GM12878 (cell line): ENCODE measurements around the gene CGREF1. TPM values are rescaled to one million over a fixed set of nuclear protein-coding genes. Genes with fewer than 3 reads are reported as not detected.

ENCODE experiments used
- CTCF ChIP-seq, 3 experiments: IDR thresholded peaks in 2 of 3; conservative IDR thresholded peaks in 1 of 3; 2 replicates each; pipeline ENCODE4 v1.5.1; 2011; ENCODE audit warnings: low read depth in 3 of 3, low read length in 3 of 3, mild to moderate bottlenecking in 3 of 3, control low read depth in 2 of 3, moderate library complexity in 2 of 3, inconsistent platforms in 1 of 3, mixed read lengths in 1 of 3; ENCODE audit not compliant: control insufficient read depth in 2 of 3, insufficient read depth in 1 of 3; ENCODE audit errors: extremely low read depth in 1 of 3
- HCFC1 ChIP-seq: fragments of 150-350 bp; IDR thresholded peaks from 2 replicates; pipeline ENCODE4 v1.6.1; 2014; ENCODE audit warnings: low read length
- HDAC6 ChIP-seq: fragments of 200-600 bp; sonication (generic); IDR thresholded peaks from one replicate; pipeline ENCODE4 v1.8.0; 2017; ENCODE audit warnings: antibody characterized with exemption; ENCODE audit not compliant: unreplicated experiment
- IKZF2 ChIP-seq, 2 experiments: fragments of 450-650 bp; IDR thresholded peaks; 2 replicates each; pipeline ENCODE4 v1.6.1; 2017; ENCODE audit warnings: mild to moderate bottlenecking in 2 of 2, moderate library complexity in 2 of 2
- IRF4 ChIP-seq: IDR thresholded peaks from 2 replicates; pipeline ENCODE4 v1.6.1; 2011; ENCODE audit warnings: low read depth, low read length
- MTA2 ChIP-seq: fragments of 450-650 bp; IDR thresholded peaks from 2 replicates; pipeline ENCODE4 v1.6.1; 2016; ENCODE audit warnings: low read depth, mild to moderate bottlenecking, moderate library complexity
- NFIC ChIP-seq: IDR thresholded peaks from 2 replicates; pipeline ENCODE4 v1.6.1; 2012; ENCODE audit warnings: low read depth, mild to moderate bottlenecking, inconsistent platforms, low read length, moderate library complexity
- NFXL1 ChIP-seq: fragments of 450-650 bp; IDR thresholded peaks from 2 replicates; pipeline ENCODE4 v1.6.1; 2017; ENCODE audit warnings: antibody characterized with exemption, mild to moderate bottlenecking, borderline replicate concordance
- PKNOX1 ChIP-seq: fragments of 450-650 bp; IDR thresholded peaks from 2 replicates; pipeline ENCODE4 v1.6.1; 2016; ENCODE audit warnings: mild to moderate bottlenecking
- RELB ChIP-seq: fragments of 450-650 bp; IDR thresholded peaks from 2 replicates; pipeline ENCODE4 v1.6.1; 2017; ENCODE audit warnings: low read depth, mild to moderate bottlenecking, moderate library complexity
- SIN3A ChIP-seq: IDR thresholded peaks from 2 replicates; pipeline ENCODE4 v1.6.1; 2012; ENCODE audit warnings: low read depth, low read length, improper control_type of control experiment
- SKIL ChIP-seq: fragments of 450-650 bp; IDR thresholded peaks from 2 replicates; pipeline ENCODE4 v1.6.1; 2017; ENCODE audit warnings: mild to moderate bottlenecking, low read depth, inconsistent platforms; ENCODE audit not compliant: poor library complexity, severe bottlenecking
- SMC3 ChIP-seq: IDR thresholded peaks from 2 replicates; pipeline ENCODE4 v1.6.1; 2011; ENCODE audit warnings: low read length, improper control_type of control experiment, borderline replicate concordance
- USF1 ChIP-seq: IDR thresholded peaks from 2 replicates; pipeline ENCODE4 v1.6.1; 2011; ENCODE audit warnings: borderline replicate concordance, low read depth, mild to moderate bottlenecking, moderate library complexity, mixed read lengths, low read length; ENCODE audit not compliant: insufficient read depth; ENCODE audit errors: extremely low read length
- ZBTB33 ChIP-seq: fragments of 450-650 bp; IDR thresholded peaks from 2 replicates; pipeline ENCODE4 v1.6.1; 2017; ENCODE audit warnings: mild to moderate bottlenecking
- ZNF384 ChIP-seq: IDR thresholded peaks from 2 replicates; pipeline ENCODE4 v1.6.1; 2012; ENCODE audit warnings: low read depth, mild to moderate bottlenecking, low read length, improper control_type of control experiment, borderline replicate concordance
- ZZZ3 ChIP-seq: IDR thresholded peaks from 2 replicates; pipeline ENCODE4 v1.6.1; 2011; ENCODE audit warnings: low read depth; ENCODE audit not compliant: control insufficient read depth, insufficient read length
- polyA plus RNA-seq, 11 experiments: library from polyadenylated mRNA; depleted of rRNA in 4 of 11; unstranded in 6 of 11; stranded (reverse) in 5 of 11; fragments of >200 nt; fragmentation: Nextera tagmentation in 4 of 11; fragmentation: Illumina TruSeq in 1 of 11; extraction: Ambion mirVana in 4 of 11; extraction: Trizol in 1 of 11; gene quantifications; 1 replicate in 1 of 11; 2 replicates in 10 of 11; pipeline versions ENCODE4 v1.2.1 to v1.2.3, GENCODE V29; 2011 to 2016; ENCODE audit warnings: inconsistent platforms in 2 of 11, missing spikeins in 2 of 11, low read depth in 1 of 11
- total RNA-seq, 4 experiments: library from RNA; depleted of rRNA in 3 of 4; stranded (reverse); fragments of >200 nt in 3 of 4; fragmentation: Illumina TruSeq in 1 of 4; extraction: Trizol in 1 of 4; gene quantifications; 2 replicates each; pipeline versions ENCODE4 v1.2.1 to v1.2.3, GENCODE V29; 2013 to 2021

Gene CGREF1
- total and polyA plus RNA-seq, 10 of the 15 experiments (the other 5 are each of a cell fraction or from before 2014, with no cell fraction given), result 0.06 to 0.21 TPM; not detected in 8

GRCh38 chr2:27086090-27086723 lies 32.7 kb downstream of the CGREF1 start (continued):
- 0 out of 2 replicates have a peak, but pooled peaks have one; percentile 22 for TF ChIP-seq IRF4
- TF ChIP-seq HCFC1, result peak; percentile 54
- no peak for TF ChIP-seq HDAC6
- TF ChIP-seq SMC3, result peak; percentile 52
- TF ChIP-seq NFXL1, result no peak
- TF ChIP-seq IKZF2 (IDR thresholded peaks at IDR 0.05), result no peak
- no peak for TF ChIP-seq SKIL
- TF ChIP-seq USF1, result peak; percentile 85
- peak; percentile 70; the same call in 1 of the 2 replicates for TF ChIP-seq SIN3A
- no peak for TF ChIP-seq ZBTB33
- no peak for TF ChIP-seq ZZZ3
- peak; percentile 77 to 95 (median 83) for TF ChIP-seq CTCF (IDR thresholded peaks at IDR 0.05 in 2 of 3, conservative IDR thresholded peaks at IDR 0.05 in 1 of 3; ENCODE audit: control insufficient read depth in 2 of 3, extremely low read depth in 1 of 3, insufficient read depth in 1 of 3, low read depth in 3 of 3, low read length in 3 of 3)
- TF ChIP-seq ZNF384, result no peak
- no peak for TF ChIP-seq NFIC
- TF ChIP-seq PKNOX1, result no peak
- TF ChIP-seq RELB, result no peak
- TF ChIP-seq MTA2, result no peak
